NAMALWA (cell line): Measurements from ENCODE around the gene GPR39.
A peak's percentile ranks its signal among the peaks of the same experiment; 100 is the strongest.

Experiments used
- DNase-seq: peaks from one replicate; pipeline ENCODE4 v3.0.0-alpha.2; 2015; ENCODE audit warnings: low spot score

GPR39 gene

DNA sequence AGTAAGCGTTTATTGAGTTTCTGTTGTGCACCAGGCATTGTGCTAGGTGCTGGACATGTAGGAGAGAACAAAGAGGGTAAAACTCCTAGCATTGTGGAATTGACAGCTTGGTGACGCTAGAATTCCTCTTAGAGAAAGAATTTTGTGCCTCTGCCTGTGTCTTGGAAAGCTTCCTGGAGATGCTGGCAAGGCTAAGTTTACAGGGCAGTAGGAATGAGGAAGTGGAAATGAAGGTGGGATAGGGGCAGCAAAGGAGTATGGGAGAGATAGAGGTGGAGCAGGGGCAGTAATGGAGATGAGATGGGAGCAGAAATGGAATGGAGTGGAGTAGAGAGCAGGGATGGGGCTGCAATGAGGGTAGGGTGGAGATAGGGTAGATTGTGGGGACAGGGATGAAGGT lies 29.8 kb downstream of the GPR39 start:
- DNase-seq = no peak

DNA sequence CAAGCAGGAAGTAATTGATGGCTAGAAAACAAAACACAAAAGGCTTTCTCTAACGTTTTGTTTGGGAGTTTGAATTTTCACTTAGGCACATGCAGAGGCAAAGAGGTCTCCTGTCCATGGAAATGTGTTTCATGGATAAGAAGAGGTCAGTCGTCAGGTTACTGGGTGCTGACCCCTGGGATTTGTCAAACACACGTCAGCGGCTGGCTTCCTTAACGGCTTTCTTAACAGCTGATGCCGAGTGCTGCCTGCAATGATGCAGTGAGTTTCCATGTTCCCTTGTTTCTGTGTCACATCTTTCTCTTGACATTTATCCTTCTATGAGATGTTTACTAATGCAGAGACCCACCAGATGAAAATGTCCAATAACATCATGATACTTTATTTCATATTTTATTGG lies 31.7 kb downstream of the GPR39 start:
- no peak for DNase-seq

DNA sequence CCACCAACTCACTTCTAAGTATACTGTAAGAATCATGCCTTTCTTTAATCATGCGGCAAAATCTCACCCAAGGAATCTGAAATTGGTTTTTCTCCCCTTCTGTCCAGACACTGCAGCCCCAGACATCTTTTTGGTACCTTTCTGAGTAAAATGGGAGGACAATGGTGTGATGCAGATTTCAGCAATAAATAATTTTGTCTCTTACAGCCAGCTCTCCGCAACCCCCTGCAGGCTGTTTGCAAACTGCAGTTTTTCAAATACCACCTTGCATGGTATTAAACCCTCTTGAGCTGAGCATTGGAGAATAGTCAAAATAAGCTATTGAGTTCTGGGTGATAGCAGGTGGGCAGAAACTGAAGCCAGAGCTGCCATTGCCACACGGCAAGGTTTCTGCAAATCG lies 32.2 kb downstream of the GPR39 start:
- peak; percentile 39 for DNase-seq

DNA sequence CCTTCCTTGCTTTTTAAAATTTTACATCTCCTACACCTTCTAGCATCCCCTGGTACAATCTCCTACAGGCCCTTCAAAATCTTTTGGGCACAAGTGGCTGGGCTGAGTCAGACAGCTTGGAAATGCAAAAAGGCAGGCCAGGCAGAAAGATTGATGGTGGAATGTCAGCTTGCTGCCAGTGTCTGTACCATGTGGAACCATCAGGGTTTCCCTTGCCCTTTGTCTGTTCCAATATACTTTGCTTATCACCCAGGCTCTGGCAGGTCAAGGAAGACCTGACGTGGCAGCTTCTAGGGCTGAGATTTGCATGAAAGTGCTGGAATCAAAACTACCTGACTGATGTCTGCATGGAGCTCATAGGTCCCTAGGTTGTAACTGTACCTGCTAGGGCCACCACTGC lies 33.3 kb downstream of the GPR39 start:
- no peak for DNase-seq

DNA sequence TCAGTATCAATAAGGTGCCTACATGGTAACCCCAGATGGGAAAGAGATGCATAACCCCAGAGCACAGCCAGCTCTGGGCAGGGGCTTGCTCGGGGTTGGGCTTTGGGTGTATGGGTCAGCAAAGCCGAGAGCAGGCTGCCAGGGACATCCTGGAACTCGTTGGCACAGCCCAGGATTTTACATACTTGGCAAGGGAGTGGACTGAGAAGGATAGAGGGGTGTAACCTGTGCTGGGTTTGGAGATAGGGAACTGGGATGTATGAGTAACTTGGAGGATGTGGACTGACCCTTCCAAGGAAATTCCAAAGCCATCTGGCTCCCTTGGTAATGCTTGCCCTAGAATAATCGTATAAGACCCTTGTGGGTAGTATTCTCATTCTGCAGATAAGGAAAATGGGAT lies 44.2 kb downstream of the GPR39 start:
- no peak for DNase-seq

DNA sequence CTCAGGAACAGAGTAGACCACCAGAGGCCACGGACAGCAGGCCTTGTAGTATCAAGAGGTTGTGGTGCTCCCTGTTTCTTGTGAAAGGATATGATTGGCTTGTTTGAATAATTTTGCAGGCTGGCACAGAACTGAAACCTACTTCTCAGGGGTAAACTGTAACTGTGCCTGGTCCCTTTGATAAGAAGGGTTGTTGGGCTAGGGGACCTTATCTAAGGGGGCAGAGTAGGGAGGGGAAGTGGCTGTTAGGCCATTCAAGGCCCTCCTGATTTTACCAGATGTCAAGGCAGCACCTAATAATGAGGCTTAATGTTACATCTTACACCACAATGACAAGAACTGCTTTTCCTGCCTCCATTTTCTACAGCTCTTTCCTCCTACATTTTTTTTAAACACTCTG lies 45.6 kb downstream of the GPR39 start:
- no peak for DNase-seq

DNA sequence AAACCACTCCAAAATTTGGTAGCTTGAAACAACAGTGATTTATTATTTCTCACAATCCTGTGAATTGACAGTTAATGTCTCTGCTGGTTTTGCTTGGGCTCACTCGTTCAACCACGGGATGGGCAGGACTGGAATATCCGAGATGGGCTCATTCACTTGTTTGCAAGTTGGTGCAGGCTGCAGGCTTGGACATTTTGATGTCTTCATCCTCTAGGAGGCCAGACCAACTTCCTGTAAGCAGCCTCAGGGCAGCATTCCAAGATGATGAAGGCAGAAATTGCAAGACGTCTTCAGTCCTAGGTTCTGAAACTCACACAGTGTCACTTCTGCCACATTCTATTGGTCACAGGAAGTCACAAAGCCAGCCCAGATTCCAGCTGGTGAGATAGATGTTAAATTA lies 47.1 kb downstream of the GPR39 start:
- no peak for DNase-seq

DNA sequence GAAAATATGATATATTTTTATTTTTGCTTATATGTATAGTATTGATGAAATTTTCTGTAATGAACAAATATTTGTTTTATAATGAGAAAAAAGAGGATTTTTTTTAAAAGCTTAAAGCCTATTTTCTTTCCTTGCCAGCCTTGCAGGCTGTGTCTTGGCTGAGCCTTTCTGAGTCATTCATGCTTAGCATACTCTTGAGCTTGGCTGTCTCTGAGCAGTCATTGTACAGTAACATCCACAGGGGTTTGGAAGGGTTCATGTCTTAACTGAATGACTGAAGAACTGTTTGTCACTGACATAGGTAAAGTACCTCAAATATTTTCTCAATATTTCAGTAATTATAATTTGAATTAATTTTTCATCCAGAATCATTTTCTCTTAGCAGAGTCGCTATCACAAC lies 49.3 kb downstream of the GPR39 start:
- no peak for DNase-seq

DNA sequence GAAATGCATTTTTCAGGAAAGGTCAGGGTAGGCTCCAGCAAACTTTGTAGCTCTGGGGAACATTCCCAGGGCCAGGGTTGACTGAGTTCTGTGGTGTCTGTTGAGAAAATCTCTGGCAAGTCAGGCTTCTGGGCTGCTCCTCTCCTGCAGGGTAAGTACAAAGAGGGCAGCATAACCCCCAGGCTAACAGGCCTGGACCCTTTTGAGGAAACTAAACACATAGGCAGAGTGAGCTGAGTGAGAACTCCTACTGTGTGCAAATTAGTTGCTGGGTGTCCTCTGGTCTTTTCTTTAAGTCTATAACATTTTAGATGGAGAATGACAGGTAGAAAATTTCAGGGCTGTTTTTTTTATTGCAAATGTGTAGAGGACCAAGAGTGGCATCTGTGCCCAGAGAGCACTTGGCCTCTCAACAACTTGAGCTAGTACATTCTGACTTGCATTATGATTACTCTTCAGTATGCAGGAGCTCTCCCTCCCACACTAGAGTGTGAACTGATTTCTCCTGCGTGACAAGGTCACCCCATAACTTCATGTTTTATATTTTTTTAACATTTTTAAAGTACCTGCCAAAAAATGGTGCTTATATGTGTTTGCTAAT lies 49.9 kb downstream of the GPR39 start:
- DNase-seq = no peak

DNA sequence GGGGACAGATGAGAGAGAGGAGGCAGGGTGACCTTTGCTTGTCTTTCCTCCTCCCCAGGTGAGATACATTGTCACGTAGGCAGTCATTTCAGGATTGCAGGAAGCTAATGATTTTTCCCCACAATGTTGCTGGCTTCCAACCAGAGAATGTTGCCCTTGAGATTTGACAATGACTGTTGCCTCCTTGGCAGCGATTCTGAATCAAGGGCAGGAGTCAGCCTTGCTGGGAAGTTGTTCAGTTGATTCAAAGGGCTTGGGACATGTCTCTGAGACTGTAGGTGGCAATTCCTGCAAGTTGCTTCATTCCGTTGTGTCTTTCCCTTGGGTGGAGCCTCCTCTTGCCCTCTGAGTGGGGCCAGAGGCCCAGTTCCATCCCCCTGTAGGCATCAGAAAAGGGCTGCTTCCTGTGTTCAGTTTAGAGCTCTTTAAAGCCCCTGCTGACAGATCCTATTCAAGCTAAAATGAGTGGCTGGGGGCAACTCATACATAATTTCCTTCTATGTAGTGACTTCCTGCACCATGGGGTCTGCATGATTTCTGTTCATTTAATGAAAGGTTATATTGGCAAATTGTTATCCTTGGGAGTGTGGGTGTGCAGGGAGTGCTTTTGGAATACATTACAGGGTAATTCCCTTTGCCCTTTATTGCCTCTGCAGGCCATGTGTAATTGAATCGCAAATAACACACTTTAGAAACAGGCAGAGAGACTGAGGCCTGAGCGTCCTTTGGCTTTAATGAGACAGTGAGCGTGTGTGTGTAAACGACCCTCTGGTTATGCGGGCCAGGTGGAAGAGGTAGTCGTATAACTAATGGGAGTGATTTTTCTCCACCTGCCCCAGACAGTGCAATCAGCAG lies 52.4 kb downstream of the GPR39 start:
- no peak for DNase-seq

DNA sequence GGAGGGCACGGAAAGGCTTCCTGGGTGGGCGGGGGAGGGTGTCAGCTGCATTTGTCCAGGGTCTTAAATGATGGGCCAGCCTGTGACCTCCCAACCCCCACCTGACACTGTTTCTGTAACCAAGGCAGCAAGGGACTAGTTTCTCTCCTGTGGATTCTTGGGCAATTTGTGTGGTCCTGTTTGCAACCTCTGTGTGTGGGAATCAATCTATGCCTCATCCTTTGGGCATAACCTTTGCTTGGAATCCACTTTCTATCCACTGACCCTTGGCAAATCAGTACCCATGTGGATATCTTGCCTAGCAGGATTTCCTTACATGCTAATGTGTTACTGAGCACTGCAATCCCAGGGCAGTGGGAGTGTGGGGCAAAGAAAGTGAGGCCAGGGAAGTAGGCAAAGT lies 54.1 kb downstream of the GPR39 start:
- DNase-seq = no peak

DNA sequence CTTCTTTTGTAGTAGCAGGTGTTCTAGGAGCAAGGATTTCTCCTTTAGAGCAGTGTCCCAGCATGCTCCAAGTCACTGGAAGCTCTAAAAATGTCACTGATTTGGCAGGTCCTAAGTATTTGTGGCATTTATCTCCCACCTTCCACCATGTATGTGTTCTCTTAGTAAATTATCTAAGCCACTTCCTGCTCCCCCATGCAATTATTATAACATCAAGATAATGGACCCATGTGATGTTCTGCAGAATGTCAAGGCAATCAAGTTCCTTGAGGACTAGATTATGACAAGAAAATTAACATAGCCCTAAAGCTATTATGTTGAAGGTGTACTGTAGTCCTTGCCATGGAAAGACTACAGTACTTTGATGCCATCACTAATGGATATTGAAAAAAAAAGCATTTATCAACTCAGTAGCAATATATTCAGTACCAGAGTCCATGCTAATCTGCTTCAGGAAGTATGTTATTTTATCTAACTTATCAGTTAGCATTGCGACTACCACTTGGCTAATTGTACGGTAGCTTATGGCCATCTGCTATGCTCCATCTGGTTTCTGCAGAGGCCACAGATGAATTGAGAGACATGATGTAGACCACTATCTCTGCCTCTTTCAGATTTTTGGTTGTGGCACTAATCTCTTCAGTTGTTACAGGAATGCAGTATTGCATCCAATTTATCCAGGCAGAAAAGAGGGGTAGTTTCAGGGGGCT lies 56.7 kb downstream of the GPR39 start:
- no peak for DNase-seq

DNA sequence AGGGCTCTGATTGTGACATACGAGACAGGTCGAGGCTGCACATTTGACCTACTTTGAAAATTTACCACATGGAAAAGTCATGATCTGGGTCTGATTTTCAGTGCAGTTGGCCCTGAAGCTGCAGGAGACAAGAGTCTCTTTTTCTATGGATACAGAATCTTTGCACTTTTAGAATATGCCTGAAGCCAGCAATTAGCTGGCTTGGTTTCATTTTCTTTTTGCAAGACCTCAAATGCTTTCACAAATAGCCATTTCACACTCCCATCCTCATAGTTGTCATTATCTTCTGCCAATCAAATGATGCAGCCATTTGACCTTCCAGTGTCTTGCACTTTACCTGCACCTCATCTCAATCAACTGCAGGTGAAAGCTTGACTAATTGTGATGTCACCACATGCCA lies 59.0 kb downstream of the GPR39 start:
- no peak for DNase-seq

DNA sequence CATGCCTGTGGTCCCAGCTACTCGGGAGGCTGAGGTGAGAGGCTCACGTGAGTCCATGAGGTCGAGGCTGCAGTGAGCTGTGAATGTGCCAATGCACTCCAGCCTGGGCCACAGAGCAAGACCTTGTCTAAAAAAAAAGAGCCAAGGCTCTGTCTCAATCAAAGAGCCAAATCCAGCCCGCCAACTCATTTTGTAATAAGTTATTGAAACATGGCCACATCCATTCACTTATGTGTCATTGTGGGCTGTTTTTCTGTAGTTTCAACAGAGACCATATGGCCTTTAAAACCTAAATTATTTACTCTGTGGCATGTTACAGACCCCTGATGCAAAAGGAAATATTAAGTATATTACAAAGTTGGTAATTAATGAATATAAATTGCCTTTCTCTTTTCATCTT lies 60.8 kb downstream of the GPR39 start:
- DNase-seq = no peak

DNA sequence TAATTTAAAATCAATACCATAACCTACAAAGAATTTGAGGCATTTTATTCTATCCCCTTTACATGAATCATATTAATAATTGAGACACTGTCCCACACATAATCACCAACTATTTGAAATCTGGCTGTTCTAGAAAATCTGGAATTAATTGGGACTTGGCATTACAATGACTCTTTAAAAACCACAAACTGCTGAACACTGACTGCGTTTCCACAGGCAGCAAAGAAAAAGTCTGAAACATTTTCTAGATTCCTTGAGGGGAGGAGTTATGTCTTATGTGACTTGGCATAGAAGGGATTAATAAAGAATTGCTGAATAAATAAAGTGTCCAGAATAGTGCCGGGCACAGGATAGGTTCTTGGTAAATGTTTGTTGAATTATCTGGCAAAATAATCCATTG lies 61.4 kb downstream of the GPR39 start:
- DNase-seq = no peak

DNA sequence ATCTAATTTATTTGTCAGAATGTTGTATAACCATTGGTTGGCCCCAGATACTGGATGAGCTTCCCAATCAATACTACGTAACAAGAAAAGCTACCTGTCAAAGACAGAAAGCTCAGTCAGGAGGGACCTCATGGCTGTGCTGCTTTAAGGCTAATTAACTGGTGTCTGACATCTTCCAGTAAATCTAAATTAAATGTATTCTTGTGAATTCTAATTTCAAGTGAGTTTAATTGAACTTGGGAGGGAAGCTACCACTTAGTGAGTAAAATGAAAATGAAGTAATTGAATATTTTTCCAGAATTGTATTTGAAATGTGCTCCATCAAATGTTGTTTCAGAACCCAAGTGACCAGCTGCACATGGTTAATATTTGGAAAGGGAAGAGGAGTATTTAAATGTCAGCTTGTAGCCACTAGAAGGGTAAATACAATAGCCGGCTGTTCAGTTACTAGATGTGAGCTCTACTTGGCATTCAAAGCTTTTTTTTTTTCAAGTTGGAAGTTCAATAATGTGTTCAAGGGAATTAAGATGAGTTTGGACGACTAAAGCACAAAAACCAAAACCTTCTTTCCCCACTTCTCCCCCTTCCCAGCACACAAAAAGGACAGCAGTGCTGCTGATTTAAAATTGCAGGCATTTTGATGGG lies 62.0 kb downstream of the GPR39 start:
- no peak for DNase-seq

DNA sequence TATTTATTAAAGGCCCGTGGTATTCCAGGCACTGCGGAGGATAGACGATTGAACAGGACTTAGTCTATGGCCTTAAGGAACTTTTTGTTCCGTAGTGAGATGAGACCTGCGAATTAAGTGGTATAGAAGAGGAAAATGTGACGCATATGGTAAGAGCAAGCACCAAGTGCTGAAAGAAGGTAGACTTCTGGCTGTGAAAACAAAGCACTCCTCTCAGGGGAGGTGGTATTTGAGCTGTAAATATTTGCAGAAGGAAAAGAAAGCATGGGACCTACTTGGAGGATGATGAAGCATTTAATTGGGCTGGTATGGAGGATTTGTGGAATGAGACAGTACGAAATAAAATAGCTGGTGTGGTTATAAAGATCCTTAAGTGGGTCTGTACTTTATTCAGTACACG lies 62.5 kb downstream of the GPR39 start:
- DNase-seq = no peak

DNA sequence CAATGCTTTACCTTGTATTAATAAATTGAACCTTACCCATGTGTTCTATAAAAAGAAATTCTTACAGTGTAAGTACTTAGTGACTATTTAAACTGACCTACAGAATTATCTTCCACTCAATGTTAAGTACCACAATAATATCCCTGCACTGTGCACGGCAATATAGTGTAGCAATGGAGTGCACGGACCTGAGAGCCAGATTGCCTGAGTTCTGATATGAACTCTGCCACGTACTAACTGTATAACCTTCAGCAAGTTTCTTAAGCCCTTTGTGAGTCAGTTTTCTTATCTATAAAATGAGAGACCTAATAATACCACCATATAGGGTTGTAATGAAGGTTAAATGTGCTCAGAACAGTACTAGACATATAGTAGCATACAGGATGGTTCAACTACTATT lies 66.2 kb downstream of the GPR39 start:
- DNase-seq = no peak

DNA sequence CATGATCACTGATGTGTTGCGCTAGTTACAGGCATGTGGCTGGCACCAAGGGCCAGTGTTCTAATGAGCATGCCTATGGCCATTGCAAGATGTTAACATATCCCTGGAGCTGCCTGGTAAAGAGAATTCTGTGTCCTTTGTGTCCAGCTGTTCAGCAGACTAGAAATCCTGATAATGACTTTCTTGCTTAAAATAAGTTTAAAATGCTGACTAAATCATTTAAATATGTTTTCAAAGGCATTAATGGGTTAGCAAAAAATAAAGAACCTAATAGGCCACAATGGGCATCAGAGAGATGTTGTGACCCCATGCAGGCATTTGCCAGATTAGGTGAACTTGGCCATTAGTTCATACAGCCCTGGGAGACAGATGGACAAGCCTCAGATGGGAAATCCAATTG lies 67.5 kb downstream of the GPR39 start:
- no peak for DNase-seq

DNA sequence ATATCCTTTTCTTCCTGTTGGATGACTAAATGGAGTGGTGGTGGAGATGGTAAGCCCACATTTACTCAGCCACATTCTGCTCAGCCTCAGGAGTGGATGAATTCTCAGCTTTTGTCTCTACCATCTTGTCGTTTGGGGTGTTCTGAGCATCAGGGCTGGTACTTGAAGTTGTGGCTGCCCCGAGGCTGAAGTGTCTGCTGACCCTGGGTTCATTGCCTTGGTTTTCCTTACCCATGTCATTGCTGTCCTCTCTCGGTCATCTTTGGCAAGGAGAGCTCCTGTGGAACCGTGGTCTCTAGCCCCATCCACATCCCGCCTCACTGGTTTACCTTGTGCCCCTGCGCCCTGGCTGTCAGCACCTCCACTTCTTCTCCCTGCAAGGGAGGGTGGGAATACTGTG lies 71.9 kb downstream of the GPR39 start:
- no peak for DNase-seq

DNA sequence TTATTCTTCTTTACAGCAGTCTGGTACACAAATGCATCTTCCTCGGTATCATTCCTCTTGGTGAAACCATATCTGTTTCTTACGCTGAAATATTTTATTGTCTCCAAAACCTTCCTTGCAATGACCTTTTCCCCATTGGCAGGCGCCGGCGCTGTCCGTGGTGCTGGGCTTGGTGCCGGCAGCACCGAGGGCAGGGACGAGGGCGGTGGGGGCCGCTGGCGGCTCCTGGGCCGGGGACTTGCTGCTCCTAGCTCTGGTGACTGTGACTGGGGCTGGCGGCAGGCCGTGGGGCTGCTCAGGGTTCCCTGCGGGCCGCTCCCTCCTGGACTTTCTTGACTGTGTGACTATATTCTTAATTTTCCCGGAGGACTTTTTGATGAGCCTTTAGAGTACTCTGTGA lies 72.5 kb downstream of the GPR39 start:
- DNase-seq = no peak

DNA sequence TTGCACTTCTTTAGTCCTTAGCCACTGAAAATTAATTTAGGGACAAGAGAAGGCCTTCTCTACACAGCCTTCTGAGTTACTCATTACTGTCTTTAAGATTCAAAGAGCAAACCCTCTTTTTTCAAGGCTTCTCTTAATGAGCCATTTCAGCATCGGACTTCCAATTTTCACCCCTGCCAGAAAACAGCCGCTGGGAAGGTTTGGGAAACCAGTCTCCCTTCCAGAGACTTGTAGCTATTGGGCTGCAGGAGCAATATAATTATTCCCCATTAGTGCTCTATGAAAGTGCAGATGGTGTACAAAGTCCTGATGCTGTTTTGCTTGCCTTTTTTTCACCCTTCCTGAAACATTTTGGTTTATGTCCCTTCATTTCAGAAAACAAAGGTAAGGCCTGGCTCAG lies 79.3 kb downstream of the GPR39 start:
- no peak for DNase-seq

DNA sequence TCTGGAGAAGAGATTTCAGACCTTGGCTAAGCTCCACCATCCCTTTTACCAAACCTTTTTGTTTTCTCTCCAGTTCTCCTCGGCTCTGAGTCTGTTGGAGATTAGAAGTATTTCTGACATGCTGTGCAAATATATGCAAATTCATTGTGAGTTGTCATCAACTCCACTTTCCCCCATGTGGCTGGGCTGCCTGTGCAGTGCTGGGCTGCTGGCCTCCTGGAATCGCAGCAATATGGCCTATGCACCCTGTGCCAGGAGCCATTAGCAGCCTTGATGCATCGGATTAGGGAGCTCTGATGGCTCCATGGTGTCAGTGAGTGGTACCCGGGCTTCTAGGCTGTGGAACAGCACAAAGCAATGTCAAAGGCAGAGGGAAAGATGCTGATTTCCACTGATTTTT lies 80.0 kb downstream of the GPR39 start:
- no peak for DNase-seq
